ENCODE data around the gene ST3GAL3.

DNA sequence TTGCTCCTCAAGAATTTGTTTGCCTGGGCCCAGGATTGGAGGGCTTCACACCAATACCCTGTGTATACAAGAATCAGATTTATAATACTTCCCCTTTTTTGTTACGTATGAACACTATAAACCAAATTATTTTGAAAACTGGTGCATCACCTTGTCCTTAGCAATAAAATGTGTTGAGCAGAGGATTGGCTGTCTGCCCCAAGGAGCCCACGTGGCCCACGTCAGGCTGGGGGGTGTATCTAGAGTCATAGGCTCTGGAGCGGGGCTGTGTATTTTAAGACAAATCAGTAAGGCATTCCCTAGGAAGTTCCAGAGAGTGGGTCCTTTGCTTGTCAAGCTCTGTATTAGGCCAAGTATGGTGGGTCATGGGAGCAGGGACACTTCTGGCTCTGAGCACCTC, 2.0 kb upstream of the ST3GAL3 start:
- TF ChIP-seq, protein P1, sequence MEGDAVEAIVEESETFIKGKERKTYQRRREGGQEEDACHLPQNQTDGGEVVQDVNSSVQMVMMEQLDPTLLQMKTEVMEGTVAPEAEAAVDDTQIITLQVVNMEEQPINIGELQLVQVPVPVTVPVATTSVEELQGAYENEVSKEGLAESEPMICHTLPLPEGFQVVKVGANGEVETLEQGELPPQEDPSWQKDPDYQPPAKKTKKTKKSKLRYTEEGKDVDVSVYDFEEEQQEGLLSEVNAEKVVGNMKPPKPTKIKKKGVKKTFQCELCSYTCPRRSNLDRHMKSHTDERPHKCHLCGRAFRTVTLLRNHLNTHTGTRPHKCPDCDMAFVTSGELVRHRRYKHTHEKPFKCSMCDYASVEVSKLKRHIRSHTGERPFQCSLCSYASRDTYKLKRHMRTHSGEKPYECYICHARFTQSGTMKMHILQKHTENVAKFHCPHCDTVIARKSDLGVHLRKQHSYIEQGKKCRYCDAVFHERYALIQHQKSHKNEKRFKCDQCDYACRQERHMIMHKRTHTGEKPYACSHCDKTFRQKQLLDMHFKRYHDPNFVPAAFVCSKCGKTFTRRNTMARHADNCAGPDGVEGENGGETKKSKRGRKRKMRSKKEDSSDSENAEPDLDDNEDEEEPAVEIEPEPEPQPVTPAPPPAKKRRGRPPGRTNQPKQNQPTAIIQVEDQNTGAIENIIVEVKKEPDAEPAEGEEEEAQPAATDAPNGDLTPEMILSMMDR (IDR thresholded peaks at IDR 0.05): no peak
- no peak for TF ChIP-seq POLR2A (IDR thresholded peaks at IDR 0.05)

Measured in right lobe of liver (tissue), 4 donors.